ENCODE results near the gene WNT1. TPM values are rescaled to one million over a fixed set of nuclear protein-coding genes. Genes with fewer than 3 reads are reported as not detected.
A peak's percentile ranks its signal among the peaks of the same experiment; 100 is the strongest.

The WNT1 gene
- total and polyA plus RNA-seq, 9 of the 15 experiments (the other 6 are each of a cell fraction or from before 2014, with no cell fraction given): not detected

DNA sequence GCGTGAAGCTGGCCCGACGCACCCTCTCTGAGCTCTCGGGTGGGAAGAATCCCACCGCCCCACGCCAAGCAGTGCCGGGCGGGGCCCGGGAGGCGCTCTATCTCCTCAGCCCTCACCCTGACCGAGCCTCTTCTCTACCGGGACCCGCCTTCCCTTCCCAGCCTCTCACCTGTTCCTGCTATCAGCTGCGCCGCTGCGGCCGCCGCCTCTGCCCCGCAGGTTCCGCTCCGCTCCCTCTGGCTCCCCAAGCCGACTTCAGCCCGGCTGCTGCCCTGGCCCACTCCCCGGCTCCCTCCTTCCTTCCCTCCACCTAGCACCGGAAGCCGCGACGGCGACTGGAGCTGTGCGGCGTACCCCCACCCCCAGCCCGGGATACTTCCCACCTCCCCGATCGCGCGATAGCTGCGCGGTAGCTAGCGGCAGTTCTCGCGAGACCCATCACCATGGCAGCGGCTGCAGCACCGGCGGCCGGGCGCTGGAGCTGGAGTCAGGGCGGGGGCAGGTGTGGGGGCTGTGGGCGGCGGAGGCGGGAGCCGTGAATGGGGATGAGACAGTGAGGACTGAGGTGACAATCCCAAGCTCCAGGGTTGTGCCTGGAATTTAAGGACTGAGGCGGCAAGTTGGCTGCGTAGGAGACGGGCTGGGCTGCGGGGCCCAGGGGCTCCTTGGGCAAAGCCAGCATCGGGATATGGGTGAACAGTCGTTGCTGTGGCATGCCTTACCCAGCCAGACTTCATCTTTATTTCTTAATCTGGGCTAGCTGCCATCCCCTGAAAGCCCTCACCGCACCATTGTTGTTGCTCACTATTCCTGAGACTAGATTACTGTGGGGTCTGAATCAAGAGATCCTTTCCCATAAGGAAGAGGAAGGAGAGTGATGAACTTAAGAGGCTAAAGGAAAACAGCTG, 20.7 kb upstream of the WNT1 start, which contains the start of gene ARF3 (continued):
- TF ChIP-seq RBFOX2 (IDR thresholded peaks at IDR 0.05; ENCODE audit: low read depth, low read length) (peak; percentile 93), SIN3B (IDR thresholded peaks at IDR 0.05; ENCODE audit: low read depth) (0 out of 2 replicates have a peak, but pooled peaks have one; percentile 19), CBFA2T3 (IDR thresholded peaks at IDR 0.05) (0 out of 2 replicates have a peak, but pooled peaks have one; percentile 5), FOXJ2 (tag; IDR thresholded peaks at IDR 0.05) (no peak), U2AF1 (optimal IDR thresholded peaks at IDR 0.05; ENCODE audit: low read depth, low read length) (no peak), SIN3A (IDR thresholded peaks at IDR 0.05; ENCODE audit: borderline replicate concordance in 2 of 2, control insufficient read depth in 1 of 2, low read depth in 2 of 2, low read length in 2 of 2) (peak; percentile 72 to 88), HIVEP1 (CRISPR knock-in tag; IDR thresholded peaks at IDR 0.05) (no peak), CXXC5 (CRISPR knock-in tag; IDR thresholded peaks at IDR 0.05) (peak; percentile 67; the same call in 1 of the 2 replicates), RBM34 (IDR thresholded peaks at IDR 0.05; ENCODE audit: borderline replicate concordance, insufficient read depth, low read length) (no peak), RBM25 (IDR thresholded peaks at IDR 0.05; ENCODE audit: low read depth, low read length, severe bottlenecking) (peak; percentile 100), DIDO1 (tag; IDR thresholded peaks at IDR 0.05; ENCODE audit: low read depth) (peak; percentile 74; the same call in 1 of the 2 replicates), SMARCE1 (IDR thresholded peaks at IDR 0.05) (no peak), ELF1 (tag; IDR thresholded peaks at IDR 0.05) (peak; percentile 67), RFX1 (IDR thresholded peaks at IDR 0.05) (peak; percentile 95), ETV1 (tag; conservative IDR thresholded peaks at IDR 0.05; ENCODE audit: low read depth) (peak; percentile 80), SMAD1 (IDR thresholded peaks at IDR 0.05; ENCODE audit: low read depth, low read length, partially characterized antibody) (peak; percentile 13), ARID1B (IDR thresholded peaks at IDR 0.05) (peak; percentile 17), CTBP1 (IDR thresholded peaks at IDR 0.05; ENCODE audit: borderline replicate concordance) (peak; percentile 11; the same call in 1 of the 2 replicates), ETV5 (CRISPR knock-in tag; IDR thresholded peaks at IDR 0.05; ENCODE audit: low read depth) (peak; percentile 68; the same call in 1 of the 2 replicates), PCBP2 (IDR thresholded peaks at IDR 0.05; ENCODE audit: low read depth, low read length, poor library complexity, severe bottlenecking) (no peak), HDAC1 (IDR thresholded peaks at IDR 0.05) (peak in 1 of 2 experiments; percentile 91; a peak in 2 of 4 replicates), SLC30A9 (CRISPR knock-in tag; IDR thresholded peaks at IDR 0.05) (no peak)
- TF ChIP-seq, protein P1, sequence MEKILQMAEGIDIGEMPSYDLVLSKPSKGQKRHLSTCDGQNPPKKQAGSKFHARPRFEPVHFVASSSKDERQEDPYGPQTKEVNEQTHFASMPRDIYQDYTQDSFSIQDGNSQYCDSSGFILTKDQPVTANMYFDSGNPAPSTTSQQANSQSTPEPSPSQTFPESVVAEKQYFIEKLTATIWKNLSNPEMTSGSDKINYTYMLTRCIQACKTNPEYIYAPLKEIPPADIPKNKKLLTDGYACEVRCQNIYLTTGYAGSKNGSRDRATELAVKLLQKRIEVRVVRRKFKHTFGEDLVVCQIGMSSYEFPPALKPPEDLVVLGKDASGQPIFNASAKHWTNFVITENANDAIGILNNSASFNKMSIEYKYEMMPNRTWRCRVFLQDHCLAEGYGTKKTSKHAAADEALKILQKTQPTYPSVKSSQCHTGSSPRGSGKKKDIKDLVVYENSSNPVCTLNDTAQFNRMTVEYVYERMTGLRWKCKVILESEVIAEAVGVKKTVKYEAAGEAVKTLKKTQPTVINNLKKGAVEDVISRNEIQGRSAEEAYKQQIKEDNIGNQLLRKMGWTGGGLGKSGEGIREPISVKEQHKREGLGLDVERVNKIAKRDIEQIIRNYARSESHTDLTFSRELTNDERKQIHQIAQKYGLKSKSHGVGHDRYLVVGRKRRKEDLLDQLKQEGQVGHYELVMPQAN (IDR thresholded peaks at IDR 0.05; ENCODE audit: borderline replicate concordance): peak; percentile 63
- TF ChIP-seq, protein P2, sequence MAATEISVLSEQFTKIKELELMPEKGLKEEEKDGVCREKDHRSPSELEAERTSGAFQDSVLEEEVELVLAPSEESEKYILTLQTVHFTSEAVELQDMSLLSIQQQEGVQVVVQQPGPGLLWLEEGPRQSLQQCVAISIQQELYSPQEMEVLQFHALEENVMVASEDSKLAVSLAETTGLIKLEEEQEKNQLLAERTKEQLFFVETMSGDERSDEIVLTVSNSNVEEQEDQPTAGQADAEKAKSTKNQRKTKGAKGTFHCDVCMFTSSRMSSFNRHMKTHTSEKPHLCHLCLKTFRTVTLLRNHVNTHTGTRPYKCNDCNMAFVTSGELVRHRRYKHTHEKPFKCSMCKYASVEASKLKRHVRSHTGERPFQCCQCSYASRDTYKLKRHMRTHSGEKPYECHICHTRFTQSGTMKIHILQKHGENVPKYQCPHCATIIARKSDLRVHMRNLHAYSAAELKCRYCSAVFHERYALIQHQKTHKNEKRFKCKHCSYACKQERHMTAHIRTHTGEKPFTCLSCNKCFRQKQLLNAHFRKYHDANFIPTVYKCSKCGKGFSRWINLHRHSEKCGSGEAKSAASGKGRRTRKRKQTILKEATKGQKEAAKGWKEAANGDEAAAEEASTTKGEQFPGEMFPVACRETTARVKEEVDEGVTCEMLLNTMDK (IDR thresholded peaks at IDR 0.05; ENCODE audit: borderline replicate concordance, insufficient read depth, low read depth, low read length, poor library complexity, severe bottlenecking): no peak

Data from K562 (cell line).